Measurements from ENCODE around the gene ACP4. TPM values are rescaled to one million over a fixed set of nuclear protein-coding genes. Genes with fewer than 3 reads are reported as not detected.

Gene ACP4
- total and polyA plus RNA-seq, 2 of the 13 experiments (the other 11 are each of a cell fraction or from before 2014, with no cell fraction given) = 0.08 TPM; not detected in 1

- TF ChIP-seq ZNF816 (CRISPR knock-in tag; IDR thresholded peaks at IDR 0.05; ENCODE audit: borderline replicate concordance) = no peak
- TF ChIP-seq ESRRA (CRISPR knock-in tag; IDR thresholded peaks at IDR 0.05; ENCODE audit: low read depth) = peak; percentile 75
- TF ChIP-seq ZNF160 (CRISPR knock-in tag; IDR thresholded peaks at IDR 0.05) = no peak
- no peak for TF ChIP-seq ZNF431 (CRISPR knock-in tag; IDR thresholded peaks at IDR 0.05; ENCODE audit: borderline replicate concordance, low read depth)
- TF ChIP-seq FOXO4 (CRISPR knock-in tag; conservative IDR thresholded peaks at IDR 0.05) = no peak
- peak; percentile 41; the same call in 1 of the 2 replicates for TF ChIP-seq ZNF274 (CRISPR knock-in tag; IDR thresholded peaks at IDR 0.05)
- TF ChIP-seq HES4 (CRISPR knock-in tag; IDR thresholded peaks at IDR 0.05; ENCODE audit: borderline replicate concordance) = no peak
- no peak for TF ChIP-seq ZNF234 (CRISPR knock-in tag; conservative IDR thresholded peaks at IDR 0.05)
- TF ChIP-seq ZNF574 (CRISPR knock-in tag; IDR thresholded peaks at IDR 0.05) = 0 out of 2 replicates have a peak, but pooled peaks have one; percentile 13
- 0 out of 2 replicates have a peak, but pooled peaks have one; percentile 17 for TF ChIP-seq ZFX (CRISPR knock-in tag; IDR thresholded peaks at IDR 0.05; ENCODE audit: low read depth)
- no peak for TF ChIP-seq THAP11 (CRISPR knock-in tag; IDR thresholded peaks at IDR 0.05)
- TF ChIP-seq UBTF (CRISPR knock-in tag; IDR thresholded peaks at IDR 0.05) = peak; percentile 66
- no peak for TF ChIP-seq ZNF142 (CRISPR knock-in tag; IDR thresholded peaks at IDR 0.05)
- TF ChIP-seq KLF13 (CRISPR knock-in tag; IDR thresholded peaks at IDR 0.05) = no peak
These were observed 1.5 kb downstream of the ACP4 start (continued) for GRCh38 chr19:50791594-50792271.

Measured in HepG2 (cell line).